LHCN-M2 (cell line): ENCODE data around the gene KDM1B. TPM values are rescaled to one million over a fixed set of nuclear protein-coding genes. Genes with fewer than 3 reads are reported as not detected.

Experiments used
- DNase-seq: peaks from one replicate; pipeline ENCODE4 v3.0.0-alpha.2; 2012; ENCODE audit warnings: low read depth
- total RNA-seq: library from RNA; depleted of rRNA; stranded (reverse); fragments of >200 nt; gene quantifications from 2 replicates; pipeline ENCODE4 v1.2.3, GENCODE V29; 2014; rRNA removed

KDM1B gene
- total RNA-seq, 1 experiment from 2014 or later, result 13.3 TPM

GRCh38 chr6:18263418-18264218, 108.4 kb downstream of the KDM1B start:
- peak; percentile 26 for DNase-seq

- peak; percentile 83 for DNase-seq
These were observed 109.1 kb downstream of the KDM1B start, which contains the start of gene DEK for GRCh38 chr6:18264219-18264922. DEK (minus strand) TSS chr6:18264530; CDS start chr6:18263987, 543 bp downstream.

- no peak for DNase-seq
These were observed 109.7 kb downstream of the KDM1B start for GRCh38 chr6:18264923-18265377.

- no peak for DNase-seq
These were observed 110.7 kb downstream of the KDM1B start for GRCh38 chr6:18265787-18266522.

- DNase-seq, result no peak
These were observed 111.3 kb downstream of the KDM1B start for GRCh38 chr6:18266523-18266912.

GRCh38 chr6:18268066-18268465, 112.8 kb downstream of the KDM1B start:
- DNase-seq, result no peak

- peak; percentile 20 for DNase-seq
These were observed 114.0 kb downstream of the KDM1B start for GRCh38 chr6:18269253-18269652.

- DNase-seq, result no peak
These were observed 114.5 kb downstream of the KDM1B start for GRCh38 chr6:18269717-18270116.

- no peak for DNase-seq
These were observed 115.0 kb downstream of the KDM1B start for GRCh38 chr6:18270216-18270615.

Other genes starting within 250 kb of the KDM1B start
- gene KIF13A, start 167.8 kb upstream of the KDM1B start, total RNA-seq, result 32.5 and 37.4 TPM in 2 replicates
- gene NHLRC1, start 32.7 kb upstream of the KDM1B start, total RNA-seq, result 1.5 and 3.3 TPM in 2 replicates
- 11.5 and 12.2 TPM in 2 replicates for gene TPMT, start 345 bp upstream of the KDM1B start, total RNA-seq
- gene DEK, start 109.1 kb downstream of the KDM1B start, total RNA-seq, result 160 and 173 TPM in 2 replicates
- gene RNF144B, start 231.9 kb downstream of the KDM1B start, total RNA-seq, result 0.13 and 0.80 TPM in 2 replicates